22Rv1 (cell line): ENCODE data around the gene ROBO4.

Source experiments
- ZFX ChIP-seq: fragments of 450-650 bp; IDR thresholded peaks from 2 replicates; pipeline ENCODE4 v1.6.1; 2017; ENCODE audit warnings: antibody characterized with exemption, borderline replicate concordance
- TF ChIP-seq, protein P1 (sequence below): fragments of 450-650 bp; IDR thresholded peaks from 2 replicates; pipeline ENCODE4 v1.5.1; 2017; ENCODE audit warnings: mild to moderate bottlenecking

DNA sequence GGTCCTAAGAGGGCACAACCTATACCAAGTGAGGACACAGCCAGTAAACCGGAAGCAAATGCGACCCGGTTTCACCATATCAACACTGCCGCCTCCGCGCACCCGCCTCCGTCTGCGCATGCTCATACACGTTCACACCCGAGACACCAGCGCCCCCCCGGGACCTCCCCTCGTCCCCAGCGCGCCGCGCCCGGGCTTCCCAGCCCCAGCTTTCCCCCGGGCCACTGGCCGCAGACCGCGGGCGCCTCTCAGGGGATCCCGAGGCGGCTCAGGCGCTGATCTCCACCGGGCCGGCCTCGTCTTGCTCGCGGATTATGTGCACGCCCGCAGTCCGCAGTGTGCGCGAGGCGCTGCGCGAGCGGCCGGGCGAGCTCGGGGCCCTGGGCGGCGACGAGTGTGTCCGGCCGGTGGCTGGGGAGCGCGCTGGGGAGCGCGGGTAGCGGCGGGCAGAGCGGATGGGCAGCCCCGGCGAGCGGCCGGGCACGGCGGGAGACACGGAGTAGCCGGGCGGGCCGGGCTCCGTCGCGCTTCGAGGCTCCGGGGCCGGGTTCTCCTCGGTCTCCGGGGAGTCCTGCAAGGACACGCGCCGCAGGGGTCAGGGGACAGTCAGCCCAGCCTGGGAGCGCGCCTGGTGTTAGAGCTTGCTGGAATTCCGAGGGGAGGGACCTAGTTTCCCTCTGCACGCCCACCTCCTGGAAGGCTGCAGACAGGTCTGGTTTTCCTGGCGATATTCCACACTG, 23.4 kb upstream of the ROBO4 start:
- TF ChIP-seq, protein P1, sequence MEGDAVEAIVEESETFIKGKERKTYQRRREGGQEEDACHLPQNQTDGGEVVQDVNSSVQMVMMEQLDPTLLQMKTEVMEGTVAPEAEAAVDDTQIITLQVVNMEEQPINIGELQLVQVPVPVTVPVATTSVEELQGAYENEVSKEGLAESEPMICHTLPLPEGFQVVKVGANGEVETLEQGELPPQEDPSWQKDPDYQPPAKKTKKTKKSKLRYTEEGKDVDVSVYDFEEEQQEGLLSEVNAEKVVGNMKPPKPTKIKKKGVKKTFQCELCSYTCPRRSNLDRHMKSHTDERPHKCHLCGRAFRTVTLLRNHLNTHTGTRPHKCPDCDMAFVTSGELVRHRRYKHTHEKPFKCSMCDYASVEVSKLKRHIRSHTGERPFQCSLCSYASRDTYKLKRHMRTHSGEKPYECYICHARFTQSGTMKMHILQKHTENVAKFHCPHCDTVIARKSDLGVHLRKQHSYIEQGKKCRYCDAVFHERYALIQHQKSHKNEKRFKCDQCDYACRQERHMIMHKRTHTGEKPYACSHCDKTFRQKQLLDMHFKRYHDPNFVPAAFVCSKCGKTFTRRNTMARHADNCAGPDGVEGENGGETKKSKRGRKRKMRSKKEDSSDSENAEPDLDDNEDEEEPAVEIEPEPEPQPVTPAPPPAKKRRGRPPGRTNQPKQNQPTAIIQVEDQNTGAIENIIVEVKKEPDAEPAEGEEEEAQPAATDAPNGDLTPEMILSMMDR: no peak
- no peak for TF ChIP-seq ZFX
